ENCODE results near the gene PRKCI.
A peak's percentile ranks its signal among the peaks of the same experiment; 100 is the strongest.

Gene PRKCI

DNA sequence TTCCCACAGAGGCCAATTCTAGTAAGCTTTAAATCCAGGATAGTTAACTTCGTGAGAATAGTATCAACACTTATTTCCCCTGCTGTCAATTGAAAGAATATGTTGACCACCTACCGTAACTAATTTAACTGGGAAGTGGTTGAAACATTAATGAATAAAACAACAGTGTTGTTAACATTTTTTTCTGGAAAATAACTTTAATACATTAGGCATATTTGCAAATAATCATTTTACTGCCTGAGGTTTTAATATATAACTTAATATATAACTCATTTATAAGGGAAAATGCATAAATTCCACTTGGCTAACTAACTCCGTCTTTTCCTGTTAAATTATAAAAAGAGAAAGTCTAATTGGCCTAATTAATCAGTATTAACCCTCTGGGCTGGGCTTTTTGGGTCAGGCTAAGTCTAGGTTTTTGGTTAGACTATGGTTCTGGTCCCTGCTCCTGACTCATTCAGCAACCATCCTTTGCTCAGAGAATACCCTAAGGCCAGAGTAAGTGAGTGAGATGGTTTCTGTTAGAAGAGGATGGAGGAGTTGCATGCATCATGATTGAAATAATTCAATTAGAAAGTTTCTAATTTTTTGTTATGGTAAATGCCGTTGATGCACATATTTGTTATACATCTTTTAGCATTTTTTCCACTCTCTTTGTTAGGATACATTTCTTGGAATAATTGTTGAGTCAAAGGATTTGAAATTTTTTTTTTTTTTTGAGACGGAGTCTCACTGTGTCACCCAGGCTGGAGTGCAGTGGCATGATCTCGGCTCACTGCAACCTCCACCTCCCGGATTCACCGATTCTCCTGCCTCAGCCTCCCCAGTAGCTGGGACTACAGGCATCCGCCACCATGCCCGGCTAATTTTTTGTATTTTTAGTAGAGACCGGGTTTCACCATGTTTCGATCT is 124.5 kb downstream of the PRKCI start:
- DNase-seq, result no peak

DNA sequence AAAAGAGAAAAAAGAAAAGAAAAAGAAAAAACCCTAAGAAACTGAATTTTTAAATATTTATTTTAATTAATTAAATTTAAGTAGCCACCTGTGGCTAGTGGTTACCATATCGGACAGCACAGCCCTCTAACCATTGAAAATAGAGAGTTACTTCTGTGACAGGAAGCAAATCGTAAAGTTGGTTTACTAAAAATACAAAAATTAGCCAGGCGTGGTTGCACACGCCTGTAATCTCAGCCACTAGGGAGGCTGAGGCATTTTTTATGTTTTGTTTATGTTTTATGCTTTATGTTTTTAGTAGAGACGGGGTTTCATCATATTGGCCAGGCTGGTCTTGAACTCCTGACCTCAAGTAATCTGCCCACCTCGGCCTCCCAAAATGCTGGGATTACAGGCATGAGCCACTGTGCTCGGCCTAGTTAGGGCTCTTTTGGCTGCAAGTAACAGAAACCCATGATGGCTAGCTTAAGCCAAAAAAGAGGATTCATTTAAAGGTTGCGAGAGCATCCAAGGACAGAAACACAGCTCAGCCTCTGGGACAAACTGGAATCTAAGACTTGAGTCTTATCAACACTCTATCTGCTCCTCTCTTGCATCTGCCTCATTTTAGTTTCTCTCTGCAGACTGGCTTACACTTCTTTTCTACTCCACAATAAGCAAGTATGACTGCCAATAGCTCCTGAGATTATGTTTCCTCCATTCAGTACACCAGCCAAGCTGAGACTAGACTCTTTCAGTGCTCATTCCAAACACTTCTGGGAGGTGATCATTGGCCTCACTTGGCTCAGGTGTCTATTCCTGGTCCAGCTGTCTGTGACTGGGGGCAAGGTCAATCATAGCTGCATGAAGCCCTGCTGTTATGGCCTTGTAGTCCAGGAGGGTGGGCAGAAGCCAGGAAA is 128.5 kb downstream of the PRKCI start:
- no peak for DNase-seq

DNA sequence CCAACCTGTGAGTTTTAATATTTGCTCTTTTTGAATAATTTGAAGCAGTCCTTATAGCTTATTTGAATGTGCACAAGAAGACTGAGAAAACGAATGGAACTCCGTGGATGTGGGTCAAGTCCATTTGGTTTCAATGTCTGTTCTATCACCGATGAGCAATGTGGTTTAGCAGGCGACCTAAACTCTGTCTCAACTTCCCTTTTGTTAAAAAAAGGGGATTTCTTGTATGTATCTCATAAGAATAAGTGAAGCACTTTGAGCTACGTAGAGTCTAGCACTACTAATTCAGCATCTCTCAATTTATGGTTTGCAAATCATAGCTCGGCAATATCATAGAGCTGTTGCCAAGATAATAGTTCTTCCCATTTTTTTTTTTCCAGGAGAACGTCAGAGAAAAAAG is 130.7 kb downstream of the PRKCI start:
- DNase-seq, result peak in 1 of 2 donors; percentile 43

DNA sequence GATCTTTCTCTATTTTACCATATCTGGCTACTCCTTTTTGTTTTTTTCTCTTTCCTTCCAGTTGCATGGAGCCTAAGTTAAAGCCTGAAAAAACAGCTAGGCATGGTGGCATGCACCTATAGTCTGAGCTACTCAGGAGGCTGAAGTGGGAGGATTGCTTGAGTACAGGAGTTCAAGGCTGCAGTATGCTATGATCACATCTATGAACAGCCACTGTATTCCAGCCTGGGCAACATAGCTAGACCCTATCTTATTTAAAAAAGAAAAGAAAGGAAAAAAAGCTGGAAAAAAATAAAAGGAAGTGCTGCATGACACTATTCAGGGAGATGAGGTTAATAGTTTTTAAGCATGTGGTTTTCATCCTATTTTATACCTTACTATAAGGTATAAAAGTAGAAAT is 131.3 kb downstream of the PRKCI start:
- DNase-seq, result no peak

DNA sequence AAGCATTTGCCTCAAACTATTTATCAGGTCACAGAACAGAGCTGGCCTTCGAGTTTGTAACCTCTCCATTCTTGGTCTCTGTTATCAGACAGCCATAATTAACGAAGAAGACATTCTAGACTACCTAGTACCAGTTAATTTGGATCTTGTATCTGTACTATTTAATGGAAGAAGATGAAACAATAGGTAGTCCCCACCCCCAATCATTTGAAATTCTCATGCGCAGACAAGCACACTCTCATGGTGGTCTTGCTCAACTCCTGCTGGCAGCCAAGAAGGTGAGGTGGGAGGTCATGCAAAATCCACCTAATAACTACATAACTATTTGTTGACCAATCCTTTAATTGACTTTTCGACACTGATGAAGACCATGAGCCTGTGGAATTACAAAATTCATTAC is 132.5 kb downstream of the PRKCI start:
- no peak for DNase-seq
